ENCODE data around the gene PLCD1. TPM values are rescaled to one million over a fixed set of nuclear protein-coding genes. Genes with fewer than 3 reads are reported as not detected.

The PLCD1 gene
- total RNA-seq, 1 donor from 2014 or later = 8.5 TPM

GRCh38 chr3:38003817-38004414 is 25.5 kb downstream of the PLCD1 start:
- ATAC-seq (ENCODE audit: poor library complexity) = peak; percentile 42
- DNase-seq = peak; percentile 78
- intact Hi-C loops (cut with DNase I) = no loop called here

DNA sequence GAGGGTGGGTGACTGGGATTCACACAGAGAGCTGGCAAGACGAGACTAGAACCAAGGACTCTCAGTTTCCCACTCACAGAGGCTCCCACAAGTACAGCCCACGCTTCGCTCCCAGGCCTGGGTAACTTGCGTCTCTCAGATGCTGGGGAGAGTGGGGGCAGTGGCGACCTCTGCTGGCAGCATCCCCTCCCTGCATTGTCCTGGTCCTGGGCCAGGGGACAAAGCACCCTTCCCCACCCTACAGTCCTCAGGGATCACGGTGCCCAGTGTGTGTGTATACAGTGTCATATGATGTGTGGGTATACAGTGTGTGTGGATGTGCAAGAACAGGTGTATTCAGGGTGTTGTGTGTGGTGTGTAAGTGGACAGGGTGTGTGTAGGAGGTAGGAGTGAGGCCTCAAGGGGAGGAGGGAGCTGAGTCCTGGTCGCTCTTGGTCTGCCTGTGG is 26.0 kb downstream of the PLCD1 start:
- peak; percentile 81 for DNase-seq
- intact Hi-C loops (cut with DNase I) = no loop called here
- ATAC-seq (ENCODE audit: poor library complexity) = peak; percentile 59

- DNase-seq = no peak
- no peak for ATAC-seq (ENCODE audit: poor library complexity)
- intact Hi-C loops (cut with DNase I) = no loop called here
These were observed 26.5 kb downstream of the PLCD1 start for GRCh38 chr3:38002940-38003339.

GRCh38 chr3:38002291-38002876 is 27.1 kb downstream of the PLCD1 start:
- intact Hi-C loops (cut with DNase I) = no loop called here
- ATAC-seq (ENCODE audit: poor library complexity) = no peak
- DNase-seq = no peak

DNA sequence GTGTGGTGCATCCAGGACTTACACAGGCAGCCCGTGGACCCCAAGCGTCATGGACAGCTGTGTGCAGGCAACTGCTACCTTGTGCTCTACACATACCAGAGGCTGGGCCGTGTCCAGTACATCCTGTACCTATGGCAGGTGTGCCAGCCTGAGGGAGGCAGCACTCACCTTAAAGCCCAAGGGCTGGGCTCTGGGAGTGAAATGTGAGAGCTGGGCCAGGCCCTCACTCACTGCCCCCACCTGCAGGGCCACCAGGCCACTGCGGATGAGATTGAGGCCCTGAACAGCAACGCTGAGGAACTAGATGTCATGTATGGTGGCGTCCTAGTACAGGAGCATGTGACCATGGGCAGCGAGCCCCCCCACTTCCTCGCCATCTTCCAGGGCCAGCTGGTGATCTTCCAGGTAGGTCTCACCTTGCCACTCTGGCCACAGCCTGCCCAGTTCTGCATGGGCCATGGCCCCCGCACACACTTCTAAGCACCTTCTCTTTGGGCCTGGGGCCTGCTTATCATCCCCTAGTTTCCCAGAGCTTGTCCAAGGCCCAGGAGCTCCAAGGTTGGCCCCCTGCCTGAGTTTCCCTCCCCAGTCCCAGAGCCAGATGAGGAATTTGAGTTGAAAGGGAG is 27.9 kb downstream of the PLCD1 start:
- intact Hi-C loops (cut with DNase I) = no loop called here
- DNase-seq (no peak), ATAC-seq (ENCODE audit: poor library complexity) (no peak)

DNA sequence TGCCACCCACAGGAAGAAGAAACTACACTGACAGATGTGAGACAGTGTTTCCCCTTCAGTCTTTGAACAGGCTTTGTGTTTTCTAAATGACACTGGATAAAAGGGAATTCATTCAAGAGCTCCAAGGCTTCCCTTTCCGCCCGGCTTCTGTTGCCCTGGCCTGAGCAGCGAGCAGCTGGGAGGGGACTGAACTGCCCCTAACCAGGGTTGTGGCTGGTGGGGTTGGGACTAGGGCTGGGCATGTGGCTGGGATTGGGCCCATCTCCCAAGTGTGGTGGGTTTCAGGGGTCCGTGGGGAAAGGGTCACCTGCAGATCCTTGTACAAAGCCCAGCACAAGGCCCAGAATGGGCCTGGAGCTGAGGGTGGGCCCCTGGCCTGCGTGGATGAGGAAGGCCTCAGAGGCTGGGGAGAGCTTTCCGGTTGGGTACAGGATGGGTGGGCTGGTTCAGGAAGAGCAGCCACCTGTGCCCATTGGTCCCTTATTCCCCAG is 28.4 kb downstream of the PLCD1 start:
- ATAC-seq (ENCODE audit: poor library complexity) (no peak), DNase-seq (no peak)
- intact Hi-C loops (cut with DNase I) = no loop called here

DNA sequence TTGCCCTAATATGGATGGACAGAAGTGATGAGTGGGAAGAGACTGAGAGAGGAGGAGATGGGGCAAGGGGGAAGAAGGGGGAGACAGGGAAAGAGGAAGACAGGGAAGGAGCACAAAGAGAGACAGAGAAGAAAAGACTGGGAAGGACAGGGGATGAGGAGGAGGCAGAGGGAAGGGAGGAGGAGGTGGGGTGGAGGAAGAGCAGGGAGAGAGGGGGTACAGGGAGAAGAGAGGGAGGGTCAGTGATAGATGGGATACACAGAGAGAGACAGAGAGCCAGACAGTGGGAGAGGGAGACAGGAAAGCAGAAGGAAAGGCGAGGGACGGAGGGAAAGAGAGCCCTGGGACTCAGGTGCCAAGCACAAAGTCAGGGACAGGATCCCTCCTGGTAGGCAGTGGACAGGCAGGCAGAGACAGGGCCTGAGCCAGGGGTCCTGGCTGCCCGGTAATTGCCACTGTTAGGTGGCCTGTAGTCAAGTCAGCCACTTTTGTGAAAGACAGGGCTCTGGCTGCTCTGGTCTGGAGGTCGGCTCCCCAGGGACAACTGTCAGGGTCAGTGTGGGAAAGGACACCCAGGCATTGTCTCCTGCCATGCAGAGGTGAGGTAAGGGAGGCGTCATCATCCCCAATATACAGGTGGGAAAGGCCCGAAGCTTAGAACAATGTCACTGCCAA is 29.1 kb downstream of the PLCD1 start:
- DNase-seq (no peak), ATAC-seq (ENCODE audit: poor library complexity) (no peak)
- intact Hi-C loops (cut with DNase I) = no loop called here

- ATAC-seq (ENCODE audit: poor library complexity) (no peak), DNase-seq (no peak)
- intact Hi-C loops (cut with DNase I) = no loop called here
These were observed 29.6 kb downstream of the PLCD1 start for GRCh38 chr3:37999836-38000235.

GRCh38 chr3:37997791-37998370 is 31.6 kb downstream of the PLCD1 start:
- DNase-seq (peak; percentile 60), ATAC-seq (ENCODE audit: poor library complexity) (no peak)
- intact Hi-C loops (cut with DNase I) = no loop called here

DNA sequence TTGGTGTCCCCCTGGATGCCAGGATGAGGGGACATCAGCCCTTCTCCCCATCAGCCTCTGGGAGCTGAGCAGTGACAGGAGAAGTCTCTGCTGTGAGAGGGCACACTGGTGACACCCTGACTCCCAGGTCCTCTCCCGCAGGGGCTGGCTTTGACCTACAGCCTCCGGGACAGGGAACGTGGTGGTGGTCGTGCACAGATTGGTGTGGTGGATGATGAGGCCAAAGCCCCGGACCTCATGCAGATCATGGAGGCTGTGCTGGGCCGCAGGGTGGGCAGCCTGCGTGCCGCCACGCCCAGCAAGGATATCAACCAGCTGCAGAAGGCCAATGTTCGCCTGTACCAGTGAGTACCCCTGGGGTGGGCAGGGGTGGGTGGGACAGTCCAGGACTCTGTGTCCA is 32.1 kb downstream of the PLCD1 start:
- DNase-seq (peak; percentile 32), ATAC-seq (ENCODE audit: poor library complexity) (no peak)
- intact Hi-C loops (cut with DNase I) = no loop called here

GRCh38 chr3:37996785-37997301 is 32.6 kb downstream of the PLCD1 start:
- DNase-seq (peak; percentile 70), ATAC-seq (ENCODE audit: poor library complexity) (no peak)
- intact Hi-C loops (cut with DNase I) = no loop called here

GRCh38 chr3:37995652-37996641 is 33.5 kb downstream of the PLCD1 start:
- peak; percentile 34 for DNase-seq
- intact Hi-C loops (cut with DNase I) = no loop called here
- ATAC-seq (ENCODE audit: poor library complexity) = no peak

GRCh38 chr3:37994639-37994972 is 34.8 kb downstream of the PLCD1 start:
- ATAC-seq (ENCODE audit: poor library complexity) (no peak), DNase-seq (no peak)
- intact Hi-C loops (cut with DNase I) = no loop called here

DNA sequence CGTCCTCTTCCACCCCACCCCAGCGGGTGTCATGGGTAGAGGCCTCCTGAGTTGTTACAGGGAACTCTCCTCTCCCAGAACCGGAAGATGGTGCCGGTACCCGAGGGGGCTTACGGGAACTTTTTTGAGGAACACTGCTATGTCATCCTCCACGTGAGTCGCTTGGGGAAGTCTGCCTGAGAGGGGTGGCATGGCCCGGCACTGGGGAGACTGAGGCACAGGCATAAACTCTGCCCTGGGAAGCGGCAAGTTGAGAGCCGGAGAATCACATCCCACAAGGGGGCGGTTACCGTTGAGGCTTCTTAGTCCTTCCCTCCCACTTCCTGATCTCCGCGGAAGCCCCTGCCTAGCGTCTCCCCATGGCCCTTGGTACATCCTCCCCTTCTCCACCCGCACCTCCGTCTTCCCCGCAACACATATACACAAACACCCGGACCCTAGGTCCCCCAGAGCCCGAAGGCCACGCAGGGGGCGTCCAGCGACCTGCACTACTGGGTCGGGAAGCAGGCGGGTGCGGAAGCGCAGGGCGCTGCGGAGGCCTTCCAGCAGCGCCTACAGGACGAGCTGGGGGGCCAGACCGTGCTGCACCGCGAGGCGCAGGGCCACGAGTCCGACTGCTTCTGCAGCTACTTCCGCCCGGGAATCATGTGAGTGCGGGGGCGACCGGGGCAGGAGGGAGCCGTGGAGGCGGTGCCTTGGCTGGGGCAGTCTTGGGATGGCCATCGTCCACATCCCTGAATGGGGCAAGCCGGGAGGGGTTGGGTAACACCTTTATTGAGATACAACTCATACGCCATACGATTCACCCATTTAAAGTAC is 35.4 kb downstream of the PLCD1 start:
- ATAC-seq (ENCODE audit: poor library complexity) (peak; percentile 56), DNase-seq (peak; percentile 84)
- intact Hi-C loops (cut with DNase I) = no loop called here

DNA sequence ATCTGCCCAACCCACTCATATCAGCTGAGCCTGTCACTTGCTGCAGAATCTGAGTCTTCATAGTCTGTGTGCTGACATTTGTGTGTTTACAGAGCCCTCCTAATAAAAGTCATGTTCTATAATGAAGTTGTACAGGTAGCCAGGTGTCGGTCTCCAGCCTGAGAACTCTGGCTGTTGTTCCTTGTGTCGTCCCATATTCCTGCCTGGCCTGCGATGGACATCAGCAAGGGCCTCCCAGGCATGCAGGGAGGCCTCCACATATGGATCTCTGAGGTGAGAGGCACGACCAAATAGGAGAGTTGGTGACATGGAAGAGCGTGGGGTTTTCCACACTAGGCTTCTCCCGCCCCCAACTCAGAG is 36.0 kb downstream of the PLCD1 start:
- ATAC-seq (ENCODE audit: poor library complexity) (no peak), DNase-seq (no peak)
- intact Hi-C loops (cut with DNase I) = no loop called here

- no peak for DNase-seq
These were observed 36.4 kb downstream of the PLCD1 start for GRCh38 chr3:37993067-37993455.

GRCh38 chr3:37992271-37993066 is 37.0 kb downstream of the PLCD1 start:
- ATAC-seq (ENCODE audit: poor library complexity) (no peak), DNase-seq (peak; percentile 21)
- intact Hi-C loops (cut with DNase I) = no loop called here

More at GRCh38 chr3:37993067-37993455, 36.4 kb downstream of the PLCD1 start:
- intact Hi-C loops (cut with DNase I) = no loop called here
- no peak for ATAC-seq (ENCODE audit: poor library complexity)
